Mammary epithelial cell (primary cell): ENCODE data around the gene ZNF23.

Source experiments
- EZH2 ChIP-seq: IDR thresholded peaks from 2 replicates; pipeline ENCODE4 v1.6.1; 2012; ENCODE audit warnings: low read length, inconsistent platforms, borderline replicate concordance
- TF ChIP-seq, protein P1 (sequence below), 2 donors: IDR thresholded peaks in 1 of 2; conservative IDR thresholded peaks in 1 of 2; 2 replicates each; pipeline ENCODE4 v1.5.1; 2011 to 2012; ENCODE audit warnings: inconsistent platforms in 2 of 2, low read length in 2 of 2, mild to moderate bottlenecking in 2 of 2, control low read depth in 1 of 2, low read depth in 1 of 2; ENCODE audit not compliant: insufficient read depth in 1 of 2; ENCODE audit errors: extremely low read depth in 1 of 2

GRCh38 chr16:71406724-71407123, 55.3 kb downstream of the ZNF23 start:
- TF ChIP-seq, protein P1, sequence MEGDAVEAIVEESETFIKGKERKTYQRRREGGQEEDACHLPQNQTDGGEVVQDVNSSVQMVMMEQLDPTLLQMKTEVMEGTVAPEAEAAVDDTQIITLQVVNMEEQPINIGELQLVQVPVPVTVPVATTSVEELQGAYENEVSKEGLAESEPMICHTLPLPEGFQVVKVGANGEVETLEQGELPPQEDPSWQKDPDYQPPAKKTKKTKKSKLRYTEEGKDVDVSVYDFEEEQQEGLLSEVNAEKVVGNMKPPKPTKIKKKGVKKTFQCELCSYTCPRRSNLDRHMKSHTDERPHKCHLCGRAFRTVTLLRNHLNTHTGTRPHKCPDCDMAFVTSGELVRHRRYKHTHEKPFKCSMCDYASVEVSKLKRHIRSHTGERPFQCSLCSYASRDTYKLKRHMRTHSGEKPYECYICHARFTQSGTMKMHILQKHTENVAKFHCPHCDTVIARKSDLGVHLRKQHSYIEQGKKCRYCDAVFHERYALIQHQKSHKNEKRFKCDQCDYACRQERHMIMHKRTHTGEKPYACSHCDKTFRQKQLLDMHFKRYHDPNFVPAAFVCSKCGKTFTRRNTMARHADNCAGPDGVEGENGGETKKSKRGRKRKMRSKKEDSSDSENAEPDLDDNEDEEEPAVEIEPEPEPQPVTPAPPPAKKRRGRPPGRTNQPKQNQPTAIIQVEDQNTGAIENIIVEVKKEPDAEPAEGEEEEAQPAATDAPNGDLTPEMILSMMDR (conservative IDR thresholded peaks at IDR 0.05 in 1 of 2, IDR thresholded peaks at IDR 0.05 in 1 of 2; ENCODE audit: extremely low read depth in 1 of 2, insufficient read depth in 1 of 2, low read depth in 1 of 2, low read length in 2 of 2) = no peak
- no peak for TF ChIP-seq EZH2
